ENCODE results near the gene PAPPA2.

PAPPA2 gene

DNA sequence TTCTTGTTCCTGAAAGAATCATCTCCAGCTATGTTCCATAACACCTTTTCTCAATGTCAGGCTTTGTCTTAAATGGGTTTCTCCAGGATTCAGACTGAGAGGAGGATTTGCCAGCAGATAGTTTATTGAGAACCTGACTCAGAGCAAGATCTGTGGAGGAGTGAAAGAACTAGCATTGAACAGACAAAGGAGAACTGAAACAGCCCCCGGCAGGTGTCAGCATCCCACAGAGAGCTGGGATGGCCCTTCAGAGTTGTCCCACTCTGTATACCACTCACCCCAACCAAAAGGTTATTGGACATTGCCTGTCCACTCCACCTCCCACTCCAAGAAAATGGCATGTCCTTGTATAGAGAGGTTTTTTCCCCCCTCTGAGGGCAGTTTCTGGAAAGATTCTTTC, 270.7 kb downstream of the PAPPA2 start:
- H3K4me3 ChIP-seq (ENCODE audit: low read length) = no peak overlapping the region
- H4K20me1 ChIP-seq (ENCODE audit: insufficient read depth, low read length) = no peaks in the 10 kb centered on the region
- no peak overlapping the region for H2AFZ ChIP-seq (ENCODE audit: low read depth, low read length)
- H3K9ac ChIP-seq (ENCODE audit: low read length) = no peak overlapping the region
- H3K79me2 ChIP-seq (ENCODE audit: low read length) = no peaks in the 10 kb centered on the region
- H3K36me3 ChIP-seq (replicated peaks; ENCODE audit: low read depth, low read length) = no peaks in the 10 kb centered on the region
- H3K9me3 ChIP-seq (ENCODE audit: insufficient read depth, low read length) = no peaks in the 10 kb centered on the region
- H3K27ac ChIP-seq (ENCODE audit: low read length) = no peak overlapping the region
- no peak for TF ChIP-seq EZH2phosphoT487 (IDR thresholded peaks at IDR 0.05; ENCODE audit: low read depth)
- TF ChIP-seq, protein P1, sequence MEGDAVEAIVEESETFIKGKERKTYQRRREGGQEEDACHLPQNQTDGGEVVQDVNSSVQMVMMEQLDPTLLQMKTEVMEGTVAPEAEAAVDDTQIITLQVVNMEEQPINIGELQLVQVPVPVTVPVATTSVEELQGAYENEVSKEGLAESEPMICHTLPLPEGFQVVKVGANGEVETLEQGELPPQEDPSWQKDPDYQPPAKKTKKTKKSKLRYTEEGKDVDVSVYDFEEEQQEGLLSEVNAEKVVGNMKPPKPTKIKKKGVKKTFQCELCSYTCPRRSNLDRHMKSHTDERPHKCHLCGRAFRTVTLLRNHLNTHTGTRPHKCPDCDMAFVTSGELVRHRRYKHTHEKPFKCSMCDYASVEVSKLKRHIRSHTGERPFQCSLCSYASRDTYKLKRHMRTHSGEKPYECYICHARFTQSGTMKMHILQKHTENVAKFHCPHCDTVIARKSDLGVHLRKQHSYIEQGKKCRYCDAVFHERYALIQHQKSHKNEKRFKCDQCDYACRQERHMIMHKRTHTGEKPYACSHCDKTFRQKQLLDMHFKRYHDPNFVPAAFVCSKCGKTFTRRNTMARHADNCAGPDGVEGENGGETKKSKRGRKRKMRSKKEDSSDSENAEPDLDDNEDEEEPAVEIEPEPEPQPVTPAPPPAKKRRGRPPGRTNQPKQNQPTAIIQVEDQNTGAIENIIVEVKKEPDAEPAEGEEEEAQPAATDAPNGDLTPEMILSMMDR (IDR thresholded peaks at IDR 0.05; ENCODE audit: low read depth, low read length) = peak; percentile 29; the same call in 1 of the 2 replicates
- H3K4me1 ChIP-seq (ENCODE audit: low read length) = peaks cover 11% of the 10 kb centered on the region
- no peak overlapping the region for H3K4me2 ChIP-seq (ENCODE audit: low read length)
- H3K27me3 ChIP-seq (ENCODE audit: low read depth, low read length) = peaks cover 6% of the 10 kb centered on the region

DNA sequence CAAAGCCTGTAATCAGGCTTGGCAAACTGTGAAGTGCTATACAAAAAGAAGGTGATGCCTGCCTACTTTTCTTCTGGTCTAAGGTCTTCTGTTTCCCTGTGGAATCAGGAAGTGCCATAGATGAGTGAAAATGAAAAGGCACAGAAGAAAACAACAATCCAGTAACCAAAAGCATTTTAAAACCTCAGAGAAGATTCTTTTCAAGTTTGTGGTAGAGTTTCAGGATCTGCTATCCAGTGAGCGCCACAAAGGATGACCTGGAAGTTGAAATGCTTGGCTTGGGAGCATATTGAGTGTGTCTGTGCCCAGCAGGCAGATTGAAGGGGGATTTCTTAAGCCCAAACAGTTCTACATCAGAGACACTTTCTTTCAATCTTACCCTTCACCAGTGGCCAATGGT, 272.2 kb downstream of the PAPPA2 start:
- no peak for TF ChIP-seq EZH2phosphoT487 (IDR thresholded peaks at IDR 0.05; ENCODE audit: low read depth)
- TF ChIP-seq, protein P1 (IDR thresholded peaks at IDR 0.05; ENCODE audit: low read depth, low read length) = no peak
- Histone ChIP-seq H3K9ac (ENCODE audit: low read length) (no peak overlapping the region), H3K4me2 (ENCODE audit: low read length) (no peak overlapping the region), H3K79me2 (ENCODE audit: low read length) (no peaks in the 10 kb centered on the region), H3K27me3 (ENCODE audit: low read depth, low read length) (peaks cover 8% of the 10 kb centered on the region), H3K4me3 (ENCODE audit: low read length) (no peak overlapping the region), H3K36me3 (replicated peaks; ENCODE audit: low read depth, low read length) (no peaks in the 10 kb centered on the region), H3K4me1 (ENCODE audit: low read length) (peaks cover 11% of the 10 kb centered on the region), H2AFZ (ENCODE audit: low read depth, low read length) (no peak overlapping the region), H3K9me3 (ENCODE audit: insufficient read depth, low read length) (no peaks in the 10 kb centered on the region), H3K27ac (ENCODE audit: low read length) (no peak overlapping the region), H4K20me1 (ENCODE audit: insufficient read depth, low read length) (no peaks in the 10 kb centered on the region)

DNA sequence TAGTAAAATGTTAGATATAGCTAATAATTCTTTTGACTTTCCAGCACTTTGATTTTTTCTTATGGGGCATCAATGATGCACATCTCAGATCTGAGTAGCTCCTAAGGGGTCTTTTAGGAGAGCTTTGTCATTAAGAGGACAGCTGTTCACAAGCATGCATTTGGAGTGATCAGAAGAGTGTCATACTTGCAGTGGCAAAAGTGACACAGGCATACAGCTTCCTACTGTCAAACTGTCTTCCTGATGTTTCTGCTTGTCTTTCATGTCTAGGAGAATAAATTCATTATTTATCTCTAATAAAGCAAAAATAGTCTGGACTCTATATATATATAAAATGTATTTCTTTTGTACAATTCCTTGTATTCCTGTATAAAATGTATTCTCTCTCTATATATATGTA, 273.0 kb downstream of the PAPPA2 start:
- Histone ChIP-seq H3K4me3 (ENCODE audit: low read length) (no peak overlapping the region), H3K4me2 (ENCODE audit: low read length) (no peak overlapping the region), H3K79me2 (ENCODE audit: low read length) (no peaks in the 10 kb centered on the region), H3K27me3 (ENCODE audit: low read depth, low read length) (peaks cover 14% of the 10 kb centered on the region), H3K36me3 (replicated peaks; ENCODE audit: low read depth, low read length) (no peaks in the 10 kb centered on the region), H3K27ac (ENCODE audit: low read length) (no peak overlapping the region), H2AFZ (ENCODE audit: low read depth, low read length) (no peak overlapping the region), H3K9ac (ENCODE audit: low read length) (no peak overlapping the region), H3K4me1 (ENCODE audit: low read length) (peaks cover 11% of the 10 kb centered on the region), H4K20me1 (ENCODE audit: insufficient read depth, low read length) (no peaks in the 10 kb centered on the region), H3K9me3 (ENCODE audit: insufficient read depth, low read length) (no peaks in the 10 kb centered on the region)
- no peak for TF ChIP-seq EZH2phosphoT487 (IDR thresholded peaks at IDR 0.05; ENCODE audit: low read depth)
- TF ChIP-seq, protein P1 (IDR thresholded peaks at IDR 0.05; ENCODE audit: low read depth, low read length) = no peak

DNA sequence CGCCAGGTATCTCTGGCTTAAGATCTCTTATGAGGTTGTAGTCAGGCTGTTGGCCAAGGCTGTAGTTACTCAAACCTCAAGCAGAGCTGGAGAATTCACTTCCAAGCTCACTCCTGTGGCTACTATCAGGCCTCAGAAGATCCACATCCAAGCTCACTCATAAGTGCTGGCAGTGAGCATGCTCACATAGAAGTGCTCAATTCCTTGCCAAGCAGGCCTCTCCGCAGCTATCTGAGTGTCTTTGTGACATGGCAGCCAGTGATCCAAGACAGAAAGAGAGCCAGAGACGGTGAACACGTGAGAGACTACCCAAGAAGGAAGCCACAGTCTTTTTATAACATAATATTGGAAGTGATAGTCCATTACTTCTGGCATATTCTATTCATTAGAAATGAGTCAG, 278.2 kb downstream of the PAPPA2 start:
- Histone ChIP-seq H3K4me3 (ENCODE audit: low read length) (no peak overlapping the region), H3K9ac (ENCODE audit: low read length) (no peak overlapping the region), H2AFZ (ENCODE audit: low read depth, low read length) (no peak overlapping the region), H3K9me3 (ENCODE audit: insufficient read depth, low read length) (no peaks in the 10 kb centered on the region), H3K27ac (ENCODE audit: low read length) (no peak overlapping the region), H4K20me1 (ENCODE audit: insufficient read depth, low read length) (no peaks in the 10 kb centered on the region), H3K4me2 (ENCODE audit: low read length) (no peak overlapping the region), H3K27me3 (ENCODE audit: low read depth, low read length) (peaks cover 50% of the 10 kb centered on the region), H3K36me3 (replicated peaks; ENCODE audit: low read depth, low read length) (no peaks in the 10 kb centered on the region), H3K4me1 (ENCODE audit: low read length) (no peaks in the 10 kb centered on the region), H3K79me2 (ENCODE audit: low read length) (no peaks in the 10 kb centered on the region)
- TF ChIP-seq, protein P1 (IDR thresholded peaks at IDR 0.05; ENCODE audit: low read depth, low read length) = no peak
- no peak for TF ChIP-seq EZH2phosphoT487 (IDR thresholded peaks at IDR 0.05; ENCODE audit: low read depth)

Data from OCI-LY3 (cell line).